HUES48 (cell line): Measurements from ENCODE around the gene PSMB10.
A peak's percentile ranks its signal among the peaks of the same experiment; 100 is the strongest.

Source experiments
- H3K27ac ChIP-seq: one replicate; pipeline ENCODE4 v1.7.0; 2013; ENCODE audit warnings: low read depth, low read length, inconsistent platforms
- H3K27me3 ChIP-seq: 2 replicates; pipeline ENCODE4 v1.6.1; 2013; ENCODE audit warnings: mild to moderate bottlenecking, low read length; ENCODE audit not compliant: control insufficient read depth, insufficient read depth
- H3K36me3 ChIP-seq: 2 replicates; pipeline ENCODE4 v1.6.1; 2013; ENCODE audit warnings: low read length; ENCODE audit not compliant: control insufficient read depth, insufficient read depth
- H3K4me1 ChIP-seq: 2 replicates; pipeline ENCODE4 v1.6.1; 2013; ENCODE audit warnings: mild to moderate bottlenecking, low read length; ENCODE audit not compliant: control insufficient read depth, insufficient read depth
- H3K4me3 ChIP-seq: 2 replicates; pipeline ENCODE4 v1.5.1; 2013; ENCODE audit warnings: mild to moderate bottlenecking, low read depth, low read length
- H3K9ac ChIP-seq: 2 replicates; pipeline ENCODE4 v1.6.1; 2013; ENCODE audit warnings: mild to moderate bottlenecking, low read depth, low read length, moderate library complexity
- H3K9me3 ChIP-seq: 2 replicates; pipeline ENCODE4 v1.6.1; 2013; ENCODE audit warnings: low read length; ENCODE audit not compliant: control insufficient read depth, insufficient read depth

Gene PSMB10

DNA sequence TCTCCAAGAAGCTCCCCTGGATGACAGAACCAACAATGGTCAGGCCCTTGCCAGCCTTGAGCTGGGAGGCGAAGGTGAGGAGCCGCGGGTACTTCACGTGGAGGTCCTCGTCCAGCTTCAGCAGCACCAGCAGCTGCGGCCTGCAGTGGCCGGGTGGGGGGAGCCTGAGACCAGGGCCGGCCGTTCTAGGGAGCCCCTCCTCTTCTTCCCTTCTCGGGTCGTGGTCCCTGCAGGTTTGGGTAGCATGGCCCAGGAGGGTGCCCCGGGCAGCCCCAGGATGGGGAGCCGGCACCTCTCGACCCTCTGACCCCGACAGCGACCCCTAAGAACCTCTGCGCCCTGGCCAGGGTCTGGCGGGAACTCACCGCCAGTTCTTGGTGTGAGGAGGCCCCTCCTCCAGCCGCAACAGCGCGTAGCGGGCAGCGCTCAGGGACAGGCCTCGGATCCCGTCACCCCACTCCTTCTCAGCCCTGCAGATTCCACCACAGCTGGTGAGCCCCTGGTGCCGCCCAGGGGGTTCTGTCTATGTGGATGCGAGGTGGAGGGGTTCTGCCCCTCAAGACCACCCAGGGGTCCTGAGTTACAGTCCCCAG is 10.4 kb upstream of the PSMB10 start:
- Histone ChIP-seq H3K36me3 (peaks cover 75% of the 10 kb centered on the region), H3K4me3 (no peak overlapping the region), H3K9me3 (no peaks in the 10 kb centered on the region), H3K4me1 (no peaks in the 10 kb centered on the region), H3K9ac (no peak overlapping the region), H3K27ac (no peak overlapping the region), H3K27me3 (no peaks in the 10 kb centered on the region)

DNA sequence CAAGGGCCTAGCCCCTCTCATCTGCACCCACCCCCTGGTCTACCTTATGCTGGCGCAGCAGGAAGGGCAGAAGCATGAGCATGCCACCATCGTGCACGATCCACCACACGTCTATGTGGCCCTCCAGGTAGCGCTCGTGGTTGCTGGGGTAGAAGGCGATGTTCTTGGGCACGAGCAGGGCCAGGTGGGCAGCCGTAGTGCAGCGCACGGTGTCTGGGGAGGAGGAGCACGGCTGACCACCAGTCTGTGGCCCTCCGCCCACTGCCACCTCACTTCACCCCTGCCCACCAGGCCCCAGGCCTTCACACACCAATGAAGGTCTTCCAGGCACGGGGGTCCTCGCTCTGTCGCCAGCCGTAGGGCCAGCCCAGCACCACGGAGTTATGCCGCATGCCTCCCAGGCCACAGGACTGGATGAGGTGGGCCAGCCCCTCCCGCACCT is 9.5 kb upstream of the PSMB10 start:
- H3K27ac ChIP-seq, result no peak overlapping the region
- H3K4me3 ChIP-seq, result no peak overlapping the region
- no peaks in the 10 kb centered on the region for H3K9me3 ChIP-seq
- no peaks in the 10 kb centered on the region for H3K27me3 ChIP-seq
- peaks cover 65% of the 10 kb centered on the region for H3K36me3 ChIP-seq
- H3K9ac ChIP-seq, result no peak overlapping the region
- no peaks in the 10 kb centered on the region for H3K4me1 ChIP-seq

DNA sequence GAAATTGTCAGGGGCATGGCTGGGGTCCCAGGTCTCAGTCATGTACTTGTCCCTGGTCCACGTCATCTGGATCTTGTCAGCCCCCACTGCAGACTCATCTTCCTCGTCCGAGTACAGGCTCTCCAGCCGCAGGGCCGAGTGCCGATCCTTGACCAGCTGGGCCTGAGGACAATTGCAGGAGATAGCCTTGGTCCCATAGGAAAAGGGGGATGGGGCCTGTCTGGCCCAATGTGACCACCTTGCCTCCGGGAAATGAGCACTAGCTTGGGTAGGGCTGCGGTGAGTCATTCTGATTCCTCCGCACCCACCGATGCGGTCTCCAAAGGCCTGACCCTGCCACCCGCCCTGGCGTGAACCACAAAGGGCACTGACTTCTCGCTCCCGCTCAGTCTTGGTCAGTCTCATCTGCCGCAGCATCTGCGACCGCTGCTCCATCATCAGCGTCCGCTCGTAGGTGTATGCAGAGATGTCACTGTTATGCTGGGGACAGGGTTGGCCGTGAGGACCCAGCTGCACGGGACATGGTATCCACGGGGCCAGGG is 8.8 kb upstream of the PSMB10 start:
- Histone ChIP-seq H3K36me3 (peaks cover 59% of the 10 kb centered on the region), H3K27ac (no peak overlapping the region), H3K9me3 (no peaks in the 10 kb centered on the region), H3K4me1 (no peaks in the 10 kb centered on the region), H3K4me3 (no peak overlapping the region), H3K9ac (no peak overlapping the region), H3K27me3 (no peaks in the 10 kb centered on the region)

DNA sequence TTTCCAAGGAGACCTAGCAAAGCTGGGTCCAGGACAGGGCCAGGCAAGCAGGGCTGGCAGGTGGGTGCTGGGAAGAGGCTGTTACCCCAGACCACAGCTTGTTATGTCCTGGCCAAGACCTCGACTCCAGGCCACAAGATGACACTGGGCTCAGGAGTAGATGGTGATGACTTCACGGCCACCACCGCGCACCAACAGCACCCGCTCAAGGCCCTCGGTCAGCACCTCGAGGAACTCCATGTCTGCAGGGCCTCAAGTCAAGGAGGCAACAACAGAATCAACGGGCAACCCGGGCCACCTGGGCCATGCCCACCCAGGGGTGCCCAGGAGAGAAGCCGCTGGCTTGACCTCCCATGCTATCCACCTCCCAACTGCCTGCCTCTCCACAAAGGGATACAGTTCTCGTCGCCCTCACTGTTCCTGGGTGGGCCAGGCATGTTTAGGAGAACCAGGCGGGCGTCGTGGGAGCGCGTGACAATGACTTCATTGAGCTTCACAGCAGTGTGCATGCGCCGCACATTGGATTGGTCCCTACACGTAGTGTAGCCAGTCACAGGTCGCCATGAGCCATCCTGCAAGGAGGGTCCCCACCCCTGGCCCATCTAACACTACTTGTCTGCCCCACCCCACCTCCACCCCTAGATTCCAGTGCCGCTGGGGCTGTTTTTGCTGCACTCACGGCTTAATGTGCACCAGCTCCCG is 8.2 kb upstream of the PSMB10 start:
- H3K27me3 ChIP-seq, result no peaks in the 10 kb centered on the region
- H3K4me3 ChIP-seq, result no peak overlapping the region
- H3K27ac ChIP-seq, result no peak overlapping the region
- H3K9ac ChIP-seq, result no peak overlapping the region
- no peaks in the 10 kb centered on the region for H3K4me1 ChIP-seq
- H3K36me3 ChIP-seq, result peaks cover 52% of the 10 kb centered on the region
- H3K9me3 ChIP-seq, result no peaks in the 10 kb centered on the region

DNA sequence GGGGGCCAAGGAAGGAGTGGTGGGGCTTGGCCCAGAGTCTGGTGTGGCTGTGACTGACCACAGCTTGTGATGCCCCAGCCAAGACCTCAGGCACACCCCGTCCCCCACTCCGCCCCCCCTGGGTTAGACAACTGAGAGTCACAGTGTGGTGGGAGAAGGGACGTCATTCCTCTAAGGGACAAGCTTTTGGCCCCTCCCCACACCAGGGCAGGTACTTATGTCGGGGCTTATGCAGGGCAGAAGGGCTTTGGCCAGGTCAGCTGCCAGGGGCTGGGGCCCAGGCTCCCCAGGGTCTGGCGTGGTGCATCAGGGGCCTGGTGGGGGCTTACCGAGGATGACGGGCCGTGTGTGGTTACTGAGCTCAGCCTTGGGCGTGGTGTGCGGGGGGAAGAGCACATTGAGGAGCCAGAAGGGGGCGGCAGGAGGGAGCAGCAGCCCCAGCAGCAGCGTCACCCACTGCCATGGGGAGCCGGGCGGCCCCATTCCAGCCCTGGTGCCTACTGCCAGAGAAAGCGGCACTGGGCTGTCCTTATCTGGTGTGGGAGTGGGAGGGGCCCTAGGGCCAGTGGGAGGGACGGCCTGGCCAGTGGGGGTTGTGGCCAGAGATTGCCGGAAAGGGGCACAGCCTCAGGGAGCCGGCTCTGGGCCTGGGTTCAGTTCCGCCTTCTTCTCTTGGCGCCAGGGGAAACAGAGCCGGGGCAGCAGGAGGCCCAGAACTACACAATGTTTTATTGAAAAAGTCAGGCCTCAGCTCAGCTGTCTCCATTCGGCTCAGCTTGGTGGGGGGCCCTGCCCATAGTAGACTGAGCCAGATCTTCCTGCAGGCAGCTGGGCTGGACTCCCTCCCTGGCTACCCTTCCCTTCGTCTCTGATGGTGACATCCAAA is 7.2 kb upstream of the PSMB10 start, which contains the start of gene LCAT:
Gene LCAT (minus strand): TSS at position 502 of the 886 bp plus-strand sequence. CDS start 19 bp downstream, at position 483.
- Histone ChIP-seq H3K36me3 (peaks cover 45% of the 10 kb centered on the region), H3K4me1 (no peaks in the 10 kb centered on the region), H3K27me3 (no peaks in the 10 kb centered on the region), H3K9me3 (no peaks in the 10 kb centered on the region), H3K27ac (no peak within 1 kb of the TSS), H3K9ac (no peak within 1 kb of the TSS), H3K4me3 (no peak within 1 kb of the TSS)

DNA sequence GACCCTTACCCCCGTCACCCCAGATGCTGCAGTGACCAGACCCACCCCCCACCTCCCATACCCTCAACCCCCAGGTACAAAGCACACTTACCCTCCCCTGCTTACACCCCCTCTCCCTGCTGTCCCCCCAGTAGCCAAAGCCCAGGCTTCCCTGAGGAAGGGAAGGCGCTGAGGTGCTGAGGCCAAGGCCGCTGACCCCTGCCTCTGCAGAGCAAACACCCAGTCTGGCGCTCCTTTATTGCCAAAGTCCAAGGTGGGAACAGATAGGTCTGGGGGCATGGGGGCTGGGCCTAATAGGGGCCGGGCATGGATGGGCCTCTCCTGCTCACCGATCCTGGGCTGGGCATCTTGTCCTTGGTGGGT is 6.6 kb upstream of the PSMB10 start:
- no peak overlapping the region for H3K4me3 ChIP-seq
- no peaks in the 10 kb centered on the region for H3K27me3 ChIP-seq
- H3K27ac ChIP-seq, result no peak overlapping the region
- no peaks in the 10 kb centered on the region for H3K4me1 ChIP-seq
- no peaks in the 10 kb centered on the region for H3K9me3 ChIP-seq
- H3K36me3 ChIP-seq, result peaks cover 38% of the 10 kb centered on the region
- H3K9ac ChIP-seq, result no peak overlapping the region

DNA sequence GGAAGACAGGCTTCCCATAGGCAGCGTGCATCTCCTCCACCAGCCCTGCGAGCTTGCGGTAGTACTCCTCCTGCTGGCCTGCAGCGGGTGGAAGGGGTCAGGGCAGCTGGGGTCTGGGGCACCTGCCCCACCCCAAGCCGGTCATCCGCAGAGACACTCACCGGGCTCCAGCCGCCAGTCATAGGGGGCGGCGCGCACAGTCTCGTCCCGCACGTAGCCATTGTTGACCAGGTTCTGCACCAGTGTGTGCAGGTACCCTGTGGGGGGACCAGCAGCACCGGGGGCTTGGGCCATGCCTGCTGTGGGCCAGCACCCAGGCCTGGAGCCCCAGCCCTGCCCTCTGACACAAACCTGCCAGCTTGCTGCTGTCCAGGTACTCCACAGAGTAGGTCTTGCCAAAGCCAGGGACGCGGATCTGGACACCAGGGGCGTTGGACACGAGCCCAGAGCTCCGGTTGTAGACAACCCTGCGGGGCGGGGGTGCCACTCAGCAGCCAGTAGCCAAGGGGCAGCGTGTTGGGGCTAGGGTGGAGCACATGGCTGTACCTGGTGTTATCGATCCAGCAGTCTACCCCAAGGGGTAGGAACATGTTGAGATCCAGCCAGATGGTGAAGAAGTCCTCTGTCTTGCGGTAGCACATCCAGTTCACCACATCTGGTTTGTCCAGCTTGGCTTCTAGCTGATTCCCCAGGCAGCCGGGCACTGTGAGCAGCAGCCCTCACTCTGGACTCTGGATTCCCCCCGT is 6.0 kb upstream of the PSMB10 start:
- H3K4me1 ChIP-seq, result no peaks in the 10 kb centered on the region
- no peak overlapping the region for H3K9ac ChIP-seq
- H3K9me3 ChIP-seq, result no peaks in the 10 kb centered on the region
- H3K27ac ChIP-seq, result no peak overlapping the region
- H3K4me3 ChIP-seq, result no peak overlapping the region
- no peaks in the 10 kb centered on the region for H3K27me3 ChIP-seq
- peaks cover 33% of the 10 kb centered on the region for H3K36me3 ChIP-seq

DNA sequence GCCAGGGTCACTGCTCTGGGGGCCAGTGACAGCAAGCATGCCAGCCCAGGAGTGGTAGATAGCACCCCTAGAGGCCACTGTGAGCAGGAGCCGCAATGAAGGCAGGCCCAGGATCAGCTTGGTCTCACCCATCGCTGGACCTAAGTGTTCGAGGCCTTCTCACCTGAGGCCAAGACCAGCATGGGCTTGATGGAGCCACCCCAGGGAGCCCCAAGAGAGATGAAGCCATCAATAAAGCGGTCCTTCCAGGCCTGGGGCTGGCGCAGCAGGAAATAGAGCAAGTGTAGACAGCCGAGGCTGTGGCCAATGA is 5.5 kb upstream of the PSMB10 start:
- Histone ChIP-seq H3K4me1 (peaks cover 2% of the 10 kb centered on the region), H3K9ac (no peak overlapping the region), H3K9me3 (no peaks in the 10 kb centered on the region), H3K4me3 (no peak overlapping the region), H3K27me3 (no peaks in the 10 kb centered on the region), H3K27ac (no peak overlapping the region), H3K36me3 (peaks cover 28% of the 10 kb centered on the region)

DNA sequence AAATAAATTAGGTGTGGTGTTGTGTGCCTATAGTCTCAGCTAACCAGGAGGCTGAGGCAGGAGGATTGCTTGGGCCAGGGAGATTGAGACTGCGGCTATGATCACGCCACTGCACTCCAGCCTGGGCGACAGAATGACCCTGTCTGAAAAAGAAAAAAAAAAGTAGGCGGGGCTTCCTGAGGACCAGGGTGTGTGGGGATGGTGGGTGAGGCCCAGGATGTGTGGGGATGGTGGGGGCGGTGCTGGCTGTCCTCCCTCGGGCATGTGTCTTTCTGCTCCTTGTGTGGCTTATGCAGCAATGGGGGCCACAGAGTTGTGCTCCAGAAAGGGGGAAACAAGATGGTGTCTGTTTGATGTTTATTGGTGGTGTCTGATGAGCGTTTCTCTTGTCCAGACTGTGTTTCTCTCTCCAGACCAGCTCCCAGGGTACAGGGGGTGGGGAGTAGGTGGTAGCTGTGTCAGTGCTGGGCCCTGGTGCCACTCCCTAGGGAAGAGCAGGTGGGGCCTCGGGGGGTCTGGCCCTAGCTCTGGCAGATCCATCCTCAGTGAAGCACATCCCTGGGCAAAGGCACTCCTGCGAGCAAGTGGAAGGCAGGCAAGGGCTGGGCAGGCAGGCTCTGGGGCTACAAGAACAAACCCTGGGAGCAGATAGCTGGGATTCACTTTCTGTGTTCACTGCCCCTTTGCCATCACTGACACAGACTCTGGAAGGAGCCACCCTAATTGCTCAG is 5.0 kb upstream of the PSMB10 start:
- Histone ChIP-seq H3K9me3 (no peaks in the 10 kb centered on the region), H3K27me3 (no peaks in the 10 kb centered on the region), H3K27ac (peak overlapping the region; percentile 32), H3K9ac (no peak overlapping the region), H3K4me1 (peaks cover 6% of the 10 kb centered on the region), H3K36me3 (peaks cover 23% of the 10 kb centered on the region), H3K4me3 (no peak overlapping the region)

DNA sequence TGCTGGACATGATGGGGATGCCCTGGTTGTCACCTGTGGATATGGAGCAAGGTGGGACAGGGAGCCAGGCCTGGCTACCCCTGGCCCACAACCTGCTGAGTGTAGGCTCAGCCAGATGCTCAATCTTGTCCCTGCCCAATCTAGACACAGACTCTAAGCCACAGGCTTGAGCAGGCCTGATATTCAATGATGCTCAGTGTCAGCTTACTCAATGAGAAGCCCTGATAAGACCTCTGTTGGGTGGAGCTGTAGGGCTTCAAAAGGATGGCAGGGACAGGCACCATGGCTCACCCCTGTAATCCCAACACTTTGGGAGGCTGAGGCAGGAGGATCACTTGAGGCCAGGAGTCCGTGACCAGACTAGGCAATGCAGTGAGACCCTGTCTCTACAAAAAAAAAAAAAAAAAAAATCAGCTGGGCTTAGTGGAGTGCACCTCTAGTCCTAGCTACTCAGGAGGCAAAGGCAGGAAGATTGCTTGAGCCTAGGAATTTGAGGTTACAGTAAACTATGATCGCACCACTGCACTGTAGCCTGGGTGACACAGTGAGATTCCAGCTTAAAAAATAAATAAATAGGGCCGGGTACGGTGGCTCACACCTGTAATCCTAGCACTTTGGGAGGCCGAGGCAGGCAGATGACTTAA is 3.9 kb upstream of the PSMB10 start:
- Histone ChIP-seq H3K4me1 (peaks cover 6% of the 10 kb centered on the region), H3K27ac (no peak overlapping the region), H3K9ac (no peak overlapping the region), H3K27me3 (no peaks in the 10 kb centered on the region), H3K4me3 (no peak overlapping the region), H3K9me3 (no peaks in the 10 kb centered on the region), H3K36me3 (peaks cover 12% of the 10 kb centered on the region)
